AG04449 (cell line): ENCODE results near the gene CLIC5.

Experiments
- CTCF ChIA-PET: fragments of 350-600 bp; formaldehyde crosslinking; extraction: SDS; loops from one replicate; lab custom pipeline; 2021; ENCODE audit warnings: antibody characterized with exemption; lab: Yijun Ruan, JAX
- POLR2A ChIA-PET: fragments of 400-600, 350-600 bp; formaldehyde crosslinking; extraction: SDS; loops from one replicate; lab custom pipeline; 2020; ENCODE audit warnings: antibody characterized with exemption, inconsistent platforms; lab: Yijun Ruan, JAX
- DNase-seq: peaks from one replicate; pipeline ENCODE4 v3.0.0-alpha.2; 2010; ENCODE audit warnings: low read depth, low spot score
- H3K4me3 ChIP-seq: 2 replicates; pipeline ENCODE4 v1.5.1; 2011; ENCODE audit warnings: low read depth, mild to moderate bottlenecking, control low read depth, low read length
- CTCF ChIP-seq: IDR thresholded peaks from one replicate; pipeline ENCODE4 v1.5.1; 2011; ENCODE audit warnings: mild to moderate bottlenecking, moderate library complexity, low read length, control low read depth, inconsistent platforms; ENCODE audit not compliant: insufficient read depth; ENCODE audit errors: missing control alignments

CLIC5 gene

DNA sequence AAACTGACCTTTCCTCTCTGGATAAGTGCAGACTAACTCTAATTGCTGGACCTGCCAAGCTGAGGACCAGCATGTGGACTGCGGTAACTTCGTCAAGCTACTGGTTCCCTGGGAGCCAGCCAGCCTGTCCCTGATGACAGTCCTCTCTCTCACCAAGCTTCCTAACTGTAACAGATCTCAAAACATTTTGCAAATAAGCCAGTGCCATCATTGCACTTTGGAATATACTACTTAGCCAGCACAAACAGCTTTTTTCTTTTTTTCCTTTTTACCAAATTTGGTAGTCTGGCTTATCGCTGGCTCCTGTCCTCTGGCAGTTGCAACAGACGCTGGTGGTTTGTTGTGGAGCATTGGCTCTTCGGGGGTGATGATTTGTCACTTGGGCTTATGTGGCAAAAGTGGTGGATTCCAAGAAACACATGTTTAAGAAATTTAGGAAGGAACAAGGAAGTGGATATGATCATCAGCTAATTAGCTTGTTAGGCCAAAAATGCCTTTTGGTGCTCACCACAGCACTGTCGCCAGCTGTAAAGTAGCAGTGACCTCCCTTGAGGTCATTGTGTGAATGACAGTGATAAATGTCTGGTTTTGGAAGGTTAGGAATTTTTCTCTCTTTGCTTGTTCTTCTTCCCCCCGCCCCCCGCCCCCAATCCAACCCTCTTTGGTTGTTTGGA is 171.7 kb downstream of the CLIC5 start:
- POLR2A ChIA-PET: no interaction called here
- no peak overlapping the region for H3K4me3 ChIP-seq
- CTCF ChIA-PET: interaction anchor here (0.5 to 1.5 kb wide), 3 partner anchors 9 to 859 kb away, joined by 3 to 4 read pairs (median 4); no protein-coding TSS in a partner anchor
- TF ChIP-seq CTCF: no peak
- peak; percentile 21 for DNase-seq

GRCh38 chr6:45841062-45841461 is 174.6 kb downstream of the CLIC5 start:
- no peak overlapping the region for H3K4me3 ChIP-seq
- no peak for TF ChIP-seq CTCF
- no peak for DNase-seq
- ChIA-PET CTCF (no interaction called here), POLR2A (no interaction called here)

DNA sequence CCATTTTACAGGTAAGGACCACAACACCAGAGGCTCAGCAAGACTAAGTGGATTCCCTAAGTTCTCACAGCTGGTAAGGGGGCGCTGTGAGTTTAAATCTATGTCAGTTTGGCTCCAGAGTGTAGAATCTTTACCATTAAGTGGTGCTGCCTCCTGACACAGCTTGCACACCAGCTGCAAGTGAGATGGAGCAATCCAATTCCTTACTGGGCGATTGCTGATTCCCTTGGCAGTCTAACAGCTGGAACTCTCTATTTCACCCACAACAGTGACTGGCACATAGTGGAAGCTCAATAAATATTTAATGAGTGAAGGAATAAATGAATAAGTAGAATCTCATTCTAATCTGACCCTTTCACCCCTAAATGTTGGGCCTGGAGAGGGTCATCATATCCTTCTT is 176.7 kb downstream of the CLIC5 start:
- no peak for DNase-seq
- ChIA-PET POLR2A (no interaction called here), CTCF (no interaction called here)
- H3K4me3 ChIP-seq: no peak overlapping the region
- no peak for TF ChIP-seq CTCF

GRCh38 chr6:45838451-45838850 is 177.2 kb downstream of the CLIC5 start:
- no peak for TF ChIP-seq CTCF
- H3K4me3 ChIP-seq: no peak overlapping the region
- CTCF ChIA-PET: no interaction called here
- POLR2A ChIA-PET: no interaction called here
- DNase-seq: no peak

DNA sequence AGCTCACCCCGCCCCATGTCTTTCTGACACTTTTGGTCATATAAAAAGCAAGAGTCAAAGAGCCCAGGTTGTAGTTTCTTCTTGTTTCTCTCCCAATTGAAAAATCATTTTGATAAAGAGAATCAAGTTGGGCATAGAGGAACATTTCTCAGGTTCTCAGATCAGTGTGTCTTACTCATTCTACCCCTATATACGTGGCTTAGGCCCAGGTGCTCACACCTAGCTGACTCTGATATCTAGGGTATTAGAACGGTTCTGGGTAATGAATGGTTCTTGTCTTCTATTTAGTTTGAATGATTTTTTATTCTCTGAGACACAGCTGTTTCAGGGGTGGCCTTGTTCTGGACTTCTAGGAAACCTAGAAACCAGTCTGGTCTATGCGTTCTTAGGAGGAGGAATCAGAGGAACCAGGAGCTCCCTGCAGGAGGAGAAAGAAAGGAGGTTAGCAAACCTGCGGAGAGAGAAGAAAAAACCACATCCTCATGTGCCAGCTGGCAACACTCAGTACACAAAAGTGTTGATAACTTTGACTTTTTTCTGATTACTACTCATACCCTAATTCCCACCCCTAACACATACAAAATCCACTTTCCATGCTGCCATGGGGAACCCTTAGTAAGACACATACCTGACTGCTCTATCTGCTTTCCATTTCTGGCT is 178.0 kb downstream of the CLIC5 start:
- ChIA-PET POLR2A (interaction anchor here (0.6 kb wide), 1 partner anchor 276 kb away, joined by 3 read pairs; no protein-coding TSS in a partner anchor), CTCF (no interaction called here)
- TF ChIP-seq CTCF: no peak
- DNase-seq: no peak
- no peak overlapping the region for H3K4me3 ChIP-seq

DNA sequence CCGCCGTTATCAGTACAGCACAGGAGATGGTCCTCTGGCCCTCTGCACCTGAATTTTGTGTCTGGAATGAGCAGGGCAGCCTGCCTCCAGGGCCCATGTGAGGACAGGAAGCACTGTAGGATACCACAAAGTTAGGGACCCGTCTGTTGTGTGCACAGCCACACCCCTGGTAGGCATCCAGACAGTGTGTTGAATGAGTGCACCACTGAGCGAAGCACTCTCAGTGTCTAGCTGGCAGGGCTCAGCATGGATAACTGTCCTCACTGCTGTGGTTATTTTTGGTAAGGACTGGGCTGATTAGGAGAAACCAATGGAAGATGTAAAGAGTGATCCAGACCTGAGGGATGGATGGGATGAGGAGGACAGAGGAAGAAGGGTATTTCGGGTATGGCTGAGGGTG is 178.7 kb downstream of the CLIC5 start:
- ChIA-PET CTCF (no interaction called here), POLR2A (no interaction called here)
- no peak for TF ChIP-seq CTCF
- no peak for DNase-seq
- H3K4me3 ChIP-seq: no peak overlapping the region
